ENCODE measurements around the gene SULT1C2. TPM values are rescaled to one million over a fixed set of nuclear protein-coding genes. Genes with fewer than 3 reads are reported as not detected.

Gene SULT1C2
- total RNA-seq, 1 experiment from 2014 or later: 1.6 TPM

- Histone ChIP-seq H3K23ac (ENCODE audit: insufficient read length, low read depth, low read length) (no peak overlapping the region), H2BK15ac (ENCODE audit: low read depth, low read length) (no peak overlapping the region), H3K27me3 (ENCODE audit: insufficient read depth, low read length) (no peaks in the 10 kb centered on the region), H2BK120ac (ENCODE audit: low read depth, low read length, poor library complexity, severe bottlenecking) (no peak overlapping the region), H3K4me1 (ENCODE audit: insufficient read depth, low read length) (no peaks in the 10 kb centered on the region), H2BK12ac (ENCODE audit: insufficient read length, low read depth, low read length) (no peak overlapping the region), H3K27ac (ENCODE audit: insufficient read length, low read depth, low read length) (no peak overlapping the region), H2BK5ac (ENCODE audit: insufficient read length, low read length) (no peak overlapping the region), H2AFZ (ENCODE audit: low read length) (no peak overlapping the region), H3K18ac (ENCODE audit: insufficient read length, low read depth, low read length) (no peak overlapping the region), H3K23me2 (ENCODE audit: insufficient read length, low read depth, low read length, poor library complexity, severe bottlenecking) (no peaks in the 10 kb centered on the region), H3K14ac (ENCODE audit: insufficient read depth, low read length) (no peak overlapping the region), H3T11ph (ENCODE audit: low read length) (no peak overlapping the region), H2BK20ac (ENCODE audit: low read depth, low read length, poor library complexity, severe bottlenecking) (no peak overlapping the region), H4K8ac (replicated peaks; ENCODE audit: insufficient read length, low read depth, low read length) (no peak overlapping the region), H3K4ac (ENCODE audit: low read depth, low read length) (no peak overlapping the region), H3K4me2 (ENCODE audit: insufficient read depth, insufficient read length, low read length) (no peak overlapping the region), H3K56ac (ENCODE audit: insufficient read length, low read depth, low read length) (no peak overlapping the region), H4K91ac (ENCODE audit: insufficient read length, low read depth, low read length) (no peak overlapping the region), H3K79me1 (ENCODE audit: insufficient read depth, low read depth, low read length, poor library complexity, severe bottlenecking) (no peaks in the 10 kb centered on the region), H2AK5ac (ENCODE audit: insufficient read length, low read length) (no peak overlapping the region), H3K79me2 (ENCODE audit: insufficient read depth, low read length) (no peaks in the 10 kb centered on the region), H3K9ac (ENCODE audit: extremely low read depth, insufficient read length, low read length) (no peak overlapping the region), H3K9me3 (ENCODE audit: control insufficient read depth, low read depth, low read length) (peaks cover 11% of the 10 kb centered on the region), H4K5ac (ENCODE audit: insufficient read length, low read depth, low read length) (no peak overlapping the region), H4K20me1 (ENCODE audit: control insufficient read depth, insufficient read depth, insufficient read length) (no peaks in the 10 kb centered on the region)
- TF ChIP-seq CTCF (conservative IDR thresholded peaks at IDR 0.05): no peak
- H3K4me3 Mint-ChIP-seq: no peak overlapping the region
- no CpG with 5 or more reads among the region's 2 CpGs for WGBS (ENCODE audit: extremely low coverage, insufficient read length, low lambda C conversion rate)
- no peak for DNase-seq
- H3K27ac Mint-ChIP-seq: no peak overlapping the region
- H3K9me3 Mint-ChIP-seq: peaks cover 24 to 31% of the 10 kb centered on the region in 2 experiments
- H3K4me1 Mint-ChIP-seq: no peaks in the 10 kb centered on the region
- no peaks in the 10 kb centered on the region for H3K27me3 Mint-ChIP-seq (ENCODE audit: low read depth)
- H3K36me3 Mint-ChIP-seq (ENCODE audit: insufficient read depth in 1 of 3, low read depth in 3 of 3): peaks cover 6 to 11% (median 6%) of the 10 kb centered on the region in 3 experiments; a peak in 5 of 7 replicates
Measured at GRCh38 chr2:108244667-108245414, 43.9 kb upstream of the SULT1C2 start.

Measured in H9 (cell line).